Natural killer cell treated with Interleukin-12 subunit alpha and Interleukin-12 subunit beta and Interleukin-15 and Interleukin-18, amount 100 ng/mL, for 72 hours (primary cell): Measurements from ENCODE around the gene GRIFIN. TPM values are rescaled to one million over a fixed set of nuclear protein-coding genes. Genes with fewer than 3 reads are reported as not detected.

Experiments
- total RNA-seq, 2 donors: library from RNA; stranded (reverse); gene quantifications; one replicate each; pipeline ENCODE4 v1.2.3, GENCODE V29; 2022

Gene GRIFIN
- total RNA-seq, 2 donors from 2014 or later = not detected

Other genes starting within 250 kb of the GRIFIN start
- gene MAD1L1, start 243.5 kb downstream of the GRIFIN start, total RNA-seq = 10 to 100 TPM; 39.5 to 79.4 TPM
- gene MRM2, start 234.2 kb downstream of the GRIFIN start, total RNA-seq = 10 to 100 TPM; 30.0 to 34.5 TPM
- gene NUDT1, start 234.2 kb downstream of the GRIFIN start, total RNA-seq = 10 to 100 TPM; 31.7 to 65.2 TPM
- gene SNX8, start 162.0 kb downstream of the GRIFIN start, total RNA-seq = 10 to 100 TPM; 28.9 to 34.5 TPM
- gene EIF3B, start 121.6 kb downstream of the GRIFIN start, total RNA-seq = 100 to 1,000 TPM; 229 to 348 TPM
- 10 to 100 TPM; 29.6 to 31.7 TPM for gene CHST12, start 72.8 kb downstream of the GRIFIN start, total RNA-seq
- 100 to 1,000 TPM in 1 of 2 donors, 10 to 100 TPM in 1; 89.8 to 153 TPM for gene LFNG, start 43.4 kb upstream of the GRIFIN start, total RNA-seq
- 10 to 100 TPM; 27.0 to 61.4 TPM for gene BRAT1, start 79.1 kb upstream of the GRIFIN start, total RNA-seq
- gene IQCE, start 82.6 kb upstream of the GRIFIN start, total RNA-seq = 10 to 100 TPM; 11.6 to 17.7 TPM
- 10 to 100 TPM; 23.7 to 24.8 TPM for gene TTYH3, start 155.6 kb upstream of the GRIFIN start, total RNA-seq
- not detected for gene AMZ1, start 211.8 kb upstream of the GRIFIN start, total RNA-seq